Measurements from ENCODE around the gene SELPLG.

GRCh38 chr12:108610336-108610815 is 23.3 kb downstream of the SELPLG start:
- TF ChIP-seq, protein P1, sequence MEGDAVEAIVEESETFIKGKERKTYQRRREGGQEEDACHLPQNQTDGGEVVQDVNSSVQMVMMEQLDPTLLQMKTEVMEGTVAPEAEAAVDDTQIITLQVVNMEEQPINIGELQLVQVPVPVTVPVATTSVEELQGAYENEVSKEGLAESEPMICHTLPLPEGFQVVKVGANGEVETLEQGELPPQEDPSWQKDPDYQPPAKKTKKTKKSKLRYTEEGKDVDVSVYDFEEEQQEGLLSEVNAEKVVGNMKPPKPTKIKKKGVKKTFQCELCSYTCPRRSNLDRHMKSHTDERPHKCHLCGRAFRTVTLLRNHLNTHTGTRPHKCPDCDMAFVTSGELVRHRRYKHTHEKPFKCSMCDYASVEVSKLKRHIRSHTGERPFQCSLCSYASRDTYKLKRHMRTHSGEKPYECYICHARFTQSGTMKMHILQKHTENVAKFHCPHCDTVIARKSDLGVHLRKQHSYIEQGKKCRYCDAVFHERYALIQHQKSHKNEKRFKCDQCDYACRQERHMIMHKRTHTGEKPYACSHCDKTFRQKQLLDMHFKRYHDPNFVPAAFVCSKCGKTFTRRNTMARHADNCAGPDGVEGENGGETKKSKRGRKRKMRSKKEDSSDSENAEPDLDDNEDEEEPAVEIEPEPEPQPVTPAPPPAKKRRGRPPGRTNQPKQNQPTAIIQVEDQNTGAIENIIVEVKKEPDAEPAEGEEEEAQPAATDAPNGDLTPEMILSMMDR (IDR thresholded peaks at IDR 0.05) = no peak
- TF ChIP-seq POLR2A (IDR thresholded peaks at IDR 0.05) (no peak), EP300 (IDR thresholded peaks at IDR 0.05) (no peak)

Data from ovary (tissue), 3 donors.